Sigmoid colon (tissue), 4 donors: ENCODE measurements around the gene KIF4A.

Experiments used
- CTCF ChIP-seq, 4 experiments: fragments of 450-650 bp in 3 of 4; fragments of 200-600 bp in 1 of 4; IDR thresholded peaks; one replicate each; pipeline ENCODE4 v1.5.1; 2016 to 2019; ENCODE audit warnings: antibody characterized with exemption in 4 of 4, mild to moderate bottlenecking in 3 of 4, moderate library complexity in 2 of 4
- EP300 ChIP-seq, 4 donors: sonication (generic); formaldehyde crosslinking; IDR thresholded peaks; one replicate each; pipeline ENCODE4 v1.6.1; 2017; ENCODE audit warnings: antibody characterized with exemption in 4 of 4
- POLR2AphosphoS5 ChIP-seq, 4 donors: sonication (generic); formaldehyde crosslinking; IDR thresholded peaks; one replicate each; pipeline ENCODE4 v1.6.1; 2017; ENCODE audit warnings: antibody characterized with exemption in 4 of 4

GRCh38 chrX:70426286-70427278, 136.7 kb downstream of the KIF4A start:
- TF ChIP-seq CTCF (IDR thresholded peaks at IDR 0.05) (no peak), POLR2AphosphoS5 (IDR thresholded peaks at IDR 0.05) (no peak), EP300 (IDR thresholded peaks at IDR 0.05) (no peak)
